Urothelium cell line (cell line): Measurements from ENCODE around the gene MGAT4C.

Source experiments
- DNase-seq: peaks from one replicate; pipeline ENCODE4 v3.0.0; 2011; ENCODE audit warnings: low spot score, mixed read lengths
- FAIRE-seq: peaks from 2 replicates; lab custom pipeline; 2011; peaks lifted over from hg19 to GRCh38; lab: Jason Lieb, UNC

The MGAT4C gene

DNA sequence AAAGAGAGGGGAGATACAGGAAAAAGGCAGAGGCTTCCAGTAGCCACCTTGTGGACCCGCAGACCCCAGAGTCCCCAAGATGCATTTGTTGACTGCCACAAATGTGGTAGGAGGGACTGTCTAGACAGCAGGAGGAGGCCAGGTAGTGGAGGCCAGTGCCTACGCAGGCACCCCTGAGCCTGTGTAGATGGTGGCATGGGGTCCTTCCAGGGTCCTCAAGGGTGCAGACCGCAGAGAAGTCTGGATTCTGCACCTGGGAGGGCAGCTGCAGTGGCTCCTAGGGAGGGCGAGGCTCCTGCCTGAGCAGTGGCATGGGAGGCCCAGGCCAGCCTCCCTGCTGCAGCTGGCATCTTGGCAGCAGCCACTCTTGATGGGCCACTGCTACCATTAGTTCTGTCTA is 262.4 kb downstream of the MGAT4C start:
- FAIRE-seq (no peak), DNase-seq (no peak)

DNA sequence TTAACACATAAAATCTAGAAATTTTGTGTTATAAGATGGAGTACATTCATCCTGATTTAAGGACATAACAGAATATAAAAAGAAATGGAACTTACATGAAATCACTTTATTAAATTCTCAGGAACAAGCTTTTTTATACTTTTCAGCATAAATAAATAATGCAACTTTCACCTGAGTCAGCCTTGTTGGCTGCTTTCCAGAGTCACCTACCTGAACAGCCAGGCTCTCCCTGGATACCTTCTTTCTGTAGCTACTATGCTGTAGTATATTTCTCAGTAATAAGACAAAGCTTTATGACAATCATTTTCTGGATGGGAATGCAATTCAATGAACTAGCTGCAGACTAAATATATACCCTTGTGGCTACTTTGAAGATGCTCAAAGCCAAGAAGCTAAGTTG is 270.2 kb downstream of the MGAT4C start:
- no peak for FAIRE-seq
- DNase-seq = no peak

GRCh38 chr12:85983601-85984000 is 272.6 kb downstream of the MGAT4C start:
- FAIRE-seq (no peak), DNase-seq (no peak)

DNA sequence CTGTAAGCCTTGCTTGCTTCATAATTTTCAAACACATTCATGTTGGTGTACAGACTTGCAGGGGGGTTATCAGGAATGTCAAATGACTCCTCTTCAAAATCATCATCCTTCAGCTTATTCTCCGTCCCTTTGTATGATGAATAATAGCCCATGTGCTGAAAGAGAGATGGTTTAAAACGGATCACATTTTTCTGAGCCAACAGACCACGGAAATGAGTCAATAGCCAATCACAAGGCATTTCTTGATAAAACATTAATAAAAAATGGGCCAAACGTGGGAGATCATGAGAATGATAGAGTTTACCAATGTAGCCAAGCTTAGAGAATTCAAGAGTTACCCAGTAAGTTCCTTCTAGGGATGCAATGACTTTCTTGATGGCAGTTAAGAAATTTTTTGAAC is 276.6 kb downstream of the MGAT4C start:
- FAIRE-seq (no peak), DNase-seq (no peak)

DNA sequence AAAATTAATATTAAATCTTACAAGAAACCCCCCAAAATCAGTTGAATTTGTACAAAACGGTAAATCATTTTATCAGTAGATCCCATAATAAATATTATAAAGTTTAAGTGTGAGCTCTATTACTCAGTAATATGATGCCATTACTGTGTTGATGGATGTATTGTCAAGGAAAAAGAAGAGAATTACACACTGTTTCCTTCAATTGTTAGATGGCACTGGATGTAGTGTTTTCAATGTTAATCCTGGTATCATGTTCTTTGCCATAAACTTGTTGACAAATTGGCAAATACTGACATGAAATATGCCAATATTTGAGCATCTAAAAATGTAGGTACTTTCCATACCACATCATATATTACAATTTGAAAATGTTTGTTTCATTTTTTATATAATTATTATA is 280.5 kb downstream of the MGAT4C start:
- FAIRE-seq = no peak

DNA sequence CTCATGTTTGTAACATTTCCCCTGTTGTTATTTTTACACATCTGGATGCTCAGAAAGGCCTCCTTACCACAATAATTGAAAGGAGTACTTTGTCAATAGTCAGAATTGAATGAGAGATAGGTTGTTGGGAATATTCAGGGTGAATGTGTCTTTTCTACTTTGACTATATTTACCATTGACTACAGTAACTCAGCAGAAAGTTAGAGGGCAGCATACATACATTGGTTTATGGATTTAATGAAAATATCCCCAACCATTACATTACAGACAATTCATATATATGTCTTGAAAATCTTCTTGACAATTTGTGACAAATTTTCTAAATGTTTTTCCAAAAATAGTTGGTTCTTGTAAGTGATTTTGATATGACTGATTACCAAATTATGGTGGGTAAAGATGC is 284.4 kb downstream of the MGAT4C start:
- FAIRE-seq (no peak), DNase-seq (no peak)

More for the DNA sequence above, 280.5 kb downstream of the MGAT4C start:
- no peak for DNase-seq

DNA sequence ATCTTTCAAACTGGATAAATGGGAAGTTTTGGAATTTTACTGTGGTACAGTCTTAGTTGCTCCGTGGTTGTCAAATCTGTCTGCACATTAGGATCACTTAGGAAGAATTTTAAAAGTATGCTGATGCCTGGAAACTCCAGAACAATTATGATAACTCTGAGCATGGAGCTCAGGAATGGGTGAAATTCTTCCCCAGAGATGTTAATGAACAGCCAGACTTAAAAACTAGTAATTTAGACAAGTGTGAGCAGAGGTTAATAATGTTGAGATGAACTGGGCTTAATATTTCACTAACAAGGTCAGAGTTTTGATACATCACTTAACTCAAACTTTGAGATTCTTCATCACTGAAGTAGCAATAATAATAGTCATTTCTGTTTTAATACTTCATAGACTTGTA is 287.6 kb downstream of the MGAT4C start:
- FAIRE-seq = no peak
- DNase-seq = no peak

DNA sequence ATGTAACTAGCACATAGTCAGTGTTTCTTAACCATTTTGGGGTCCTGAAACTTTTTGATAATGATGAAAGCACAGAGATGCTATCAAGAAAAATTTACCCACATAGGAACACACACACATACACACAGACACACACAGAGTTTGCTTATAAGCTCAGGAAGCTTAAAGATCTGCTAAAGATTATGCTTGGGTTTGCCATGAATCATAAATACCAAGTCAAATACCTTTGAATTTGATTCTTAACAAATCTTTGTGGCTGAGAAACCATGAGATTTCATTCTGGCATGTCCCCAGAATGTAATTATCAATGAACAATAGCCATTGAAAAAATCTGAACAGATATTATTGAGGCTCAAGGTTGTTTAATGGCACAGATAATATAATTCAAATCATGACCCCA is 292.9 kb downstream of the MGAT4C start:
- no peak for FAIRE-seq
- no peak for DNase-seq

- FAIRE-seq (no peak), DNase-seq (no peak)
These were observed 300.1 kb downstream of the MGAT4C start for GRCh38 chr12:85956081-85956480.

DNA sequence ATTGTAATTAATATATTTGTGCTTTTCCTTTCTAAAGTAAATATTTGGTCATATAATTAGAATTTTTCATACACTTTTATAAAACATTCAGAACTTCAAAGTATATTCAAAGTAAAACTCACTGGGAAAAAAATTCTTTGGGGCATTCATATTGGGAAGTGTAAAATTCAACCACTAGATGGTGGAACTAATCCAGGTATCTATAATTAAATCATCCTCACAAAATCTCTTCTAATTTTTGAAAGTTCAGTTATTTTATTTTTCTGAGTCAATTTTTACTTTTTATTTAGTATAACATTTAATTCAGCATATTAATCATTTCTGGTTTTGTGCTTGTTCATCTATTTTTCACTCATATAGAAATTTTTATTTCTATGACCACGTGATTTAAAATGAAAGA is 301.1 kb downstream of the MGAT4C start:
- DNase-seq (no peak), FAIRE-seq (no peak)

- DNase-seq = no peak
- FAIRE-seq = no peak
These were observed 304.4 kb downstream of the MGAT4C start for GRCh38 chr12:85951823-85952222.

DNA sequence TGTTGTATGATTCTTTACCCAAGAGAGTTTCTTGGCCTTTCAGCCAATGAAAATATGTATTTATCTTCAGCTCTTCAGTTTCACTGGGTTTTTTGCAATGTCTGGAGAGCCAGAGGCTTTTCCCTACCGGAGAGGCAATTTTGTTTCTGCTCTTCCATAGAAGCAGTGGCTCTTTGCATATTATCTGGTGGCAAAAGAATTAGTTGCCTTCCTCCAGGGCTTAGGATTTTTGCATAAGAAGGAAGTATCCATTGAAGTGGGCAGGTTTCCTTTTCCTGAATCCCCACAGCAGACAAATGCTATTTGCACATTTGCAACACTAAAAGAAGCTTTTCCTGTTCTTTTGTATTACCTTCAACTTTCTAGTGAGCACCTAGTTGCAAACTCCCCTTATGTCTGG is 306.9 kb downstream of the MGAT4C start:
- FAIRE-seq (no peak), DNase-seq (no peak)

- FAIRE-seq (no peak), DNase-seq (no peak)
These were observed 307.9 kb downstream of the MGAT4C start for GRCh38 chr12:85948340-85948739.

GRCh38 chr12:85947286-85947685 is 308.9 kb downstream of the MGAT4C start:
- DNase-seq = no peak
- no peak for FAIRE-seq

DNA sequence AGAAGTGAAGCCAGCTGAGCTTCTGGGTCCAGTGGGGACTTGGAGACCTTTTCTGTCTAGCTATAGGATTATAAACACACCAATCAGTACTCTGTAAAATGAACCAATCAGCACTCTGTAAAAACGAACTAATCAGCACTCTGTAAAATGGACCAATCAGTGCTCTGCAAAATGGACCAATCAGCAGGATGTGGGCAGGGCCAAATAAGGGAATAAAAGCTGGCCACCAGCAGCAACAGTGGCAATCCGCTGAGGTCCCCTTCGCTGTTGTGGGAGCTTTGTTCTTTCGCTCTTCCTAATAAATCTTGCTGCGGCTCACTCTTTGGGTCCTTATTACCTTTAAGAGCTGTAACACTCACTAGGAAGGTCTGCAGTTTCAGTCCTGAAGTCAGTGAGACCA is 309.8 kb downstream of the MGAT4C start:
- no peak for DNase-seq
- FAIRE-seq = no peak

GRCh38 chr12:85927166-85927565 is 329.0 kb downstream of the MGAT4C start:
- FAIRE-seq (no peak), DNase-seq (no peak)

DNA sequence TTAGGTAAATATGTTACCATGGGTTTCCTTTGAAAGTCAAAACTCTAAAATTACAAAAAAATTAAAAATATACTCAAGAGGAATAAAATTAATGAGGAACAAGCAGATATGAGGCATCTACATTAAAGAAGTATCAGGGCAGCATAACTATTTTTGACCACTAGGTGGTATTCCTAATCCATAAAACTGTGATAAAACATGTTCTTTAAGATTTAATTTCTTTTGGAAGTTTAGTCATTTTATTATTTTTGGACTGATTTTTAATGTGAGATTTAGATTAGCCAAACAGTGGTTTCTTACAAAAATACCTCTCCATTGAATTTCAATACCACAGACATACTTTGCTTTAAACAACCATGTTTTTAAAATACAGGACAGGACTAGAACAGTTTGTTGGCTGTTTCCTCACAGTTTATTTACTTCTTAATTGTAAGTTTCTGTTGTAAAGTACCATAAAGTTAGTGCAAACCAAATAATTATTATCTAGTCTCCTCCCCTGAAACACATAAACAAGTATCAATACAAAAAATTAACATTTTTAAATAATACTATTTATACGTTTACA is 332.3 kb downstream of the MGAT4C start:
- FAIRE-seq = no peak
- DNase-seq = no peak

DNA sequence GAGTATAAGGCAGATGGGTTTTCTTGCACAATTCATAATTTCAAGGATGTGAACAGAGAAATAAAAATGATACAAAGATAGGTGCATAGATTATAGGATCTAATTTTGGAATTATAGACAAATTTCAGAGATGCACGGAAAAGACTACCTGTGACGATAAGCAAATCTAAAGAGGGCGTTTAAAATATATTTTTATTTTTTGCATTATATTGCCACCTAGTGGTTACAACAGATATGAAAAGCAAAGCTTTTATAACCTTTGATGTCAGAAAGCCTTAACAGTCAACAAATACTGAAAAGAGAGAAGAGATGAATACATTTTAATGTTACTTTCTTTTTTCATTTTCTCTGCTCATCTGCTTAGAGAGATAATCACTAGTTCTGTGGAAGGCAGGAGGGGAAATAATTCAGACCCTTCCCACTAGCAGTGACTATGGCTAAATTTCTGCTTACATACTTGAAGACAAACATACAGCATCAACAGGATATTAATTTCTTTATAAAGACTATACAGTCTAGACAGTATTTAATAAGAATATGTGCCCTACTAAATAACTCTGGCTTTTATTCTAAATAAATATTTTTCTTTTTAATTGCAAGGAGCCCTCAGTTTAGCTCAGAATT is 335.8 kb downstream of the MGAT4C start:
- DNase-seq = peak; percentile 7
- FAIRE-seq = no peak
